ENCODE measurements around the gene ZBTB11. TPM values are rescaled to one million over a fixed set of nuclear protein-coding genes. Genes with fewer than 3 reads are reported as not detected.
"Not testable (repeated sequence)": the region's sequence is repeated elsewhere in the genome, so short reads cannot be mapped to it uniquely, and the experiment has no call there.

ZBTB11 gene
- total RNA-seq = 10 to 100 TPM; 12.2 to 15.5 TPM
- long read RNA-seq, donor 1 = 0 reads
- long read RNA-seq, donor 2, partial matches to known transcripts = 3 of 6 reads
- long read RNA-seq, donor 2, other reads (novel, unspliced or antisense) = 3 of 6 reads

GRCh38 chr3:101676765-101677435 lies at the start of gene ZBTB11:
Gene ZBTB11 (minus strand): TSS chr3:101677132. CDS start chr3:101676914, 218 bp downstream.
- peak; percentile 100 for DNase-seq (ENCODE audit: low spot score)
- intact Hi-C loops (cut with DNase I) = loop anchor here in 1 of 2 donors (10.0 kb wide), 1 partner anchor 102 kb away; the partner anchor contains the start of gene PCNP

GRCh38 chr3:101725890-101726275 lies 49.0 kb upstream of the ZBTB11 start:
- intact Hi-C loops (cut with DNase I) = no loop called here

GRCh38 chr3:101725194-101725889 lies 48.4 kb upstream of the ZBTB11 start:
- intact Hi-C loops (cut with DNase I) = no loop called here
- no peak for DNase-seq (ENCODE audit: low spot score)

More at GRCh38 chr3:101725890-101726275, 49.0 kb upstream of the ZBTB11 start:
- DNase-seq (ENCODE audit: low spot score) = no peak

- intact Hi-C loops (cut with DNase I) = no loop called here
- DNase-seq (ENCODE audit: low spot score) = peak; percentile 97
Measured at GRCh38 chr3:101724329-101725193, 47.6 kb upstream of the ZBTB11 start, which contains the start of gene CEP97. Gene CEP97 (plus strand): TSS chr3:101724614. CDS start chr3:101724677, 63 bp downstream.

- intact Hi-C loops (cut with DNase I) = no loop called here
- no peak for DNase-seq (ENCODE audit: low spot score)
Measured at GRCh38 chr3:101722394-101723173, 45.7 kb upstream of the ZBTB11 start.

- intact Hi-C loops (cut with DNase I) = no loop called here
- no peak for DNase-seq (ENCODE audit: low spot score)
Measured at GRCh38 chr3:101720851-101721840, 44.2 kb upstream of the ZBTB11 start.

GRCh38 chr3:101719604-101720185 lies 42.8 kb upstream of the ZBTB11 start:
- intact Hi-C loops (cut with DNase I) = no loop called here
- no peak for DNase-seq (ENCODE audit: low spot score)

GRCh38 chr3:101718455-101718854 lies 41.5 kb upstream of the ZBTB11 start:
- intact Hi-C loops (cut with DNase I) = no loop called here
- no peak for DNase-seq (ENCODE audit: low spot score)

GRCh38 chr3:101709126-101709525 lies 32.2 kb upstream of the ZBTB11 start:
- intact Hi-C loops (cut with DNase I) = no loop called here
- DNase-seq (ENCODE audit: low spot score) = no peak

- DNase-seq (ENCODE audit: low spot score); intact Hi-C loops (cut with DNase I): not testable (repeated sequence)
Measured at GRCh38 chr3:101704639-101705038, 27.7 kb upstream of the ZBTB11 start.

- intact Hi-C loops (cut with DNase I) = no loop called here
Measured at GRCh38 chr3:101703169-101703568, 26.2 kb upstream of the ZBTB11 start.

GRCh38 chr3:101702726-101703125 lies 25.8 kb upstream of the ZBTB11 start:
- no peak for DNase-seq (ENCODE audit: low spot score)
- intact Hi-C loops (cut with DNase I) = no loop called here

More at GRCh38 chr3:101703169-101703568, 26.2 kb upstream of the ZBTB11 start:
- DNase-seq (ENCODE audit: low spot score) = no peak

- DNase-seq (ENCODE audit: low spot score) = no peak
- intact Hi-C loops (cut with DNase I) = no loop called here
Measured at GRCh38 chr3:101701696-101702634, 25.0 kb upstream of the ZBTB11 start.

GRCh38 chr3:101695779-101696372 lies 18.9 kb upstream of the ZBTB11 start:
- intact Hi-C loops (cut with DNase I) = no loop called here
- DNase-seq (ENCODE audit: low spot score) = no peak

GRCh38 chr3:101694836-101695235 lies 17.9 kb upstream of the ZBTB11 start:
- DNase-seq (ENCODE audit: low spot score); intact Hi-C loops (cut with DNase I): not testable (repeated sequence)

GRCh38 chr3:101693540-101693939 lies 16.6 kb upstream of the ZBTB11 start:
- DNase-seq (ENCODE audit: low spot score); intact Hi-C loops (cut with DNase I): not testable (repeated sequence)
